Tibial artery (tissue), 4 donors: ENCODE results near the gene LY6G5B.

ENCODE experiments used
- DNase-seq, 2 donors: peaks; one replicate each; pipeline ENCODE4 v3.0.0-alpha.2; 2019
- H3K27ac ChIP-seq, 2 donors: fragments of 200-600 bp; sonication (generic) in 1 of 2; 1 replicate in 1 of 2; 2 replicates in 1 of 2; pipeline ENCODE4 v1.5.1; 2018 to 2019; ENCODE audit warnings: mild to moderate bottlenecking in 1 of 2
- H3K27me3 ChIP-seq, 2 donors: fragments of 200-600 bp; sonication (generic) in 1 of 2; one replicate each; pipeline versions ENCODE4 v1.5.1 to v1.6.0; 2016 to 2019
- H3K36me3 ChIP-seq, 3 donors: fragments of 200-600 bp; sonication (generic) in 2 of 3; one replicate each; pipeline ENCODE4 v1.5.1; 2016 to 2019; ENCODE audit warnings: mild to moderate bottlenecking in 2 of 3
- H3K4me1 ChIP-seq, 4 donors: fragments of 200-600 bp; sonication (generic) in 2 of 4; 1 replicate in 3 of 4; 2 replicates in 1 of 4; pipeline ENCODE4 v1.5.1; 2016 to 2019
- H3K4me3 ChIP-seq, 2 donors: fragments of 200-600 bp; sonication (generic) in 1 of 2; 1 replicate in 1 of 2; 2 replicates in 1 of 2; pipeline ENCODE4 v1.5.1; 2018 to 2019; ENCODE audit warnings: mild to moderate bottlenecking in 2 of 2
- H3K9me3 ChIP-seq, 3 donors: fragments of 200-600 bp; sonication (generic) in 1 of 3; one replicate each; pipeline ENCODE4 v1.5.1; 2016 to 2019
- intact Hi-C: fragments of 100-400 bp; cut with DNase I; formaldehyde crosslinking; loops from one replicate; pipeline ENCODE4 v1.15.0; 2023; ENCODE audit warnings: low total_unique reads
- TF ChIP-seq, protein P1 (sequence below), 2 experiments: fragments of 200-600 bp in 1 of 2; fragments of 450-650 bp in 1 of 2; IDR thresholded peaks; one replicate each; pipeline ENCODE4 v1.5.1; 2017 to 2019; ENCODE audit warnings: antibody characterized with exemption in 2 of 2, mild to moderate bottlenecking in 1 of 2, moderate library complexity in 1 of 2

The LY6G5B gene

DNA sequence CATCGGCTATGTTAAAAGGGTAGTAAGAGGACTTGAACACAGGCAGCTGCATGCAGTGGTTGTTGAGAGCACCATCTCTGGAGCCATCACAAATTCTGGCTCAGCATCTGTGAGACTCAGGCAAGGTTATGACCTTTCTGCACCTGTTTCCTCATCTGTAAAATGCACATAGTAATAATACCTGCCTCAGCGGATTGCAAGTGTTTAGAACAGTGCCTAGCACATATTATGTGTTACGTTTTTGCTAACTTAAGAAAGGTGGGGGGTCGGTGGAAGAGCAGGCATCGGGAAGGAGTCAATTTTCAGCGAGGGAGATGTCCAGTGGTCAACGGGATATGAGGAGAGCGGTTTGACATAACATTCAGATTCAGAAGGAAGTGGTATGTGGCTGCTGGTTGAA is 8.2 kb downstream of the LY6G5B start:
- no peak overlapping the region for H3K27ac ChIP-seq
- no peak overlapping the region for H3K4me3 ChIP-seq
- intact Hi-C loops: loop anchor here (5.0 kb wide), 1 partner anchor 154 kb away; no protein-coding TSS in a partner anchor
- TF ChIP-seq, protein P1, sequence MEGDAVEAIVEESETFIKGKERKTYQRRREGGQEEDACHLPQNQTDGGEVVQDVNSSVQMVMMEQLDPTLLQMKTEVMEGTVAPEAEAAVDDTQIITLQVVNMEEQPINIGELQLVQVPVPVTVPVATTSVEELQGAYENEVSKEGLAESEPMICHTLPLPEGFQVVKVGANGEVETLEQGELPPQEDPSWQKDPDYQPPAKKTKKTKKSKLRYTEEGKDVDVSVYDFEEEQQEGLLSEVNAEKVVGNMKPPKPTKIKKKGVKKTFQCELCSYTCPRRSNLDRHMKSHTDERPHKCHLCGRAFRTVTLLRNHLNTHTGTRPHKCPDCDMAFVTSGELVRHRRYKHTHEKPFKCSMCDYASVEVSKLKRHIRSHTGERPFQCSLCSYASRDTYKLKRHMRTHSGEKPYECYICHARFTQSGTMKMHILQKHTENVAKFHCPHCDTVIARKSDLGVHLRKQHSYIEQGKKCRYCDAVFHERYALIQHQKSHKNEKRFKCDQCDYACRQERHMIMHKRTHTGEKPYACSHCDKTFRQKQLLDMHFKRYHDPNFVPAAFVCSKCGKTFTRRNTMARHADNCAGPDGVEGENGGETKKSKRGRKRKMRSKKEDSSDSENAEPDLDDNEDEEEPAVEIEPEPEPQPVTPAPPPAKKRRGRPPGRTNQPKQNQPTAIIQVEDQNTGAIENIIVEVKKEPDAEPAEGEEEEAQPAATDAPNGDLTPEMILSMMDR (IDR thresholded peaks at IDR 0.05): no peak
- H3K27me3 ChIP-seq: no peaks in the 10 kb centered on the region
- H3K36me3 ChIP-seq: peaks cover 0 to 29% (median 5%) of the 10 kb centered on the region in 3 donors
- peaks cover 0 to 20% (median 12%) of the 10 kb centered on the region in 4 donors for H3K4me1 ChIP-seq
- no peak for DNase-seq
- H3K9me3 ChIP-seq: no peaks in the 10 kb centered on the region

DNA sequence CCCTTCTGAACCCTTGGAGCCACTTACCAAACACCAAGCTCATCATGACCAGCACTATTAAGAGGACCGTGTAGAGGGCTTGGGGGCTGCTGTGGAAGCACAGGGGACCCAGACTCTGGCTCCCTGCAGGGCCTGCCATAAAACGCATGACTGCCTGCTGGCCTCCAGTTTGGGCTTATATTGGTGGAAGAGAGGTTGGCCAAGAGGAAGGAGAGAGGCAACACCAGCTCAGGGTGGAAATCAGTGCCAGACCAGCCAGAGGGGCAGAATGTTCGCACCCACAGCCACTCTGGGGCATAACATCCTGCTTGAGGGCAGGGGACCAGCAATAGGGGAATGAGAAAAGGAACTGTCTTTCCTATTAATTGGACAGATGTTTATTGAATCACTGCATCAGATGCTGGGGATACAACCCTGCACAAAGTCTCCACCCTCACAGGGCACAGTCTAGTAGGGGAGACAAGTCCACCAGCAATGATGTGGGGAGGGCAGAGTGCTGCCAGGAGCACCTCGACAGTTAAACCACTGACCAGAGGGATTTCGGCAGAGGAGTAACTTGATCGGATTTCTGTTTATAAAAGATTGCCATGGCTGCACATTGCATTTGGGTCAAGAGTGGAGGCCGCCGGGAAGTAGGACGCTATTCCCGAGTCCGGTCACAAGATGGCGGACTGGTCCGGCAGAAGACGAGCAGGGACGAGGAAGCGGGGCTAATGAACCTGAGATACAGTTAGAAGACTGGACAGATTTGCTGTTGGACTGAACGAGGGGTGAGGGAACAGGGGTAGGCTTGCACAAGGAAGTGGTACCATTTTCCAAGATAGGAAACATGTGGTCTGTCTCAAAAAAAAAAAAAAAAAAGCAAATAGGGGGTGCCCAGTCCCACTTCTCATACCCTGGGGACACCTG is 10.7 kb downstream of the LY6G5B start, which contains the start of gene LY6G5C:
LY6G5C (minus strand) TSS at position 842 of the 909 bp plus-strand sequence; CDS start at position 148, 694 bp downstream.
- peak within 1 kb of the TSS; percentile 62 to 65 for H3K27ac ChIP-seq
- H3K36me3 ChIP-seq: peaks cover 0 to 23% (median 0%) of the 10 kb centered on the region in 3 donors
- no peaks in the 10 kb centered on the region for H3K27me3 ChIP-seq
- TF ChIP-seq, protein P1 (IDR thresholded peaks at IDR 0.05): peak; percentile 71 to 77
- peak; percentile 88 to 89 for DNase-seq
- intact Hi-C loops: no loop called here
- H3K4me1 ChIP-seq: peaks cover 0 to 23% (median 12%) of the 10 kb centered on the region in 4 donors
- no peaks in the 10 kb centered on the region for H3K9me3 ChIP-seq
- peak within 1 kb of the TSS; percentile 49 to 64 for H3K4me3 ChIP-seq

DNA sequence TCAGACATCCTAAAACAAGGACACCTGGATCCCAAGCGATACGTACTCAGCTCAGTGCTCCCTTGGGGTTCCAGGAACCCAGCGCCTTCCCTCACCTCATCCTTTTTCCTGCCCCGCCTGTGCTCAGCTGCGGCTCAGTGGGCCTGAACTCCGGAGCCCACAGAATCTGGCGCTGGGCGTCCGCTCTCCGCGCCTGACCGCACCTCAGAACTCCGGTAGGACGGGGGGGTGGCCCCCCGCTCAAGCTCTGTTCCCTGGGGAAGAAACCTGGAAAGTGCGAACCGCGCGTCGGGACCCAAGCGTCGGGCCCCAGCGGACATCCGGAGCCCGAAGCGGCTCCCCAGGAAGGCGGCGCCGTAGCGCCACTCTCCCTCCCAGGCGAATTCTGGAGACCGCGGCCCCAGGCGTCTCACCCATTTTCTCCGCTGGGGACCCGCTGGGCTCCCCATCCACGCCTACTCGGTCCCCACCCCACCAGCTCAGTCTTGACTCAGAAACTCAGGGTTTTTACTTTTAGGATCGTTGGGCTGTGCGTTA is 11.4 kb downstream of the LY6G5B start:
- TF ChIP-seq, protein P1 (IDR thresholded peaks at IDR 0.05): peak in 1 of 2 experiments; percentile 11
- intact Hi-C loops: no loop called here
- peak overlapping the region; percentile 62 to 65 for H3K27ac ChIP-seq

DNA sequence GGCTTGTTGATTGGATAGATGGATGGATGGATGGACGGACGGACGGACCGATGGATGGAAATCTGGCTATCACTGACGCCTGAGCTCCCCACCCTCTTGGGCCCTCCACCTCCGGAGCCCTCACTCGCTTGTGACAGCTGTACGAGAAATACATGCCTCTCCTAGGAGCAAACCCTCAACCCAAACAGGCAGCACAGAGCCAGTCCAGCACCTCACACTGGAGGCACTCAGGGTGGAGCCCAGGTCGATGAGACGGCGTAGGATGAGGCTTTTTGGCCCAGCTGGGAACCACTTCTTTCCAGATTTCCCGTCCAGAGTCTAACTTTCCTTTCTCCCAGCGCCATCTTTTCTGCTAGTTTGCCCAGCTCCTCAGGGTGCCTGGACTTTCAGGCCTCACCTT is 13.8 kb downstream of the LY6G5B start:
- DNase-seq: no peak
- H3K4me1 ChIP-seq: peaks cover 0 to 23% (median 12%) of the 10 kb centered on the region in 4 donors
- H3K4me3 ChIP-seq: no peak overlapping the region
- H3K27me3 ChIP-seq: no peaks in the 10 kb centered on the region
- H3K9me3 ChIP-seq: no peaks in the 10 kb centered on the region
- TF ChIP-seq, protein P1 (IDR thresholded peaks at IDR 0.05): no peak
- intact Hi-C loops: no loop called here
- H3K36me3 ChIP-seq: peaks cover 20 to 46% (median 22%) of the 10 kb centered on the region in 3 donors
- no peak overlapping the region for H3K27ac ChIP-seq

More for the DNA sequence above, 11.4 kb downstream of the LY6G5B start:
- H3K36me3 ChIP-seq: peaks cover 0 to 23% (median 3%) of the 10 kb centered on the region in 3 donors
- H3K27me3 ChIP-seq: no peaks in the 10 kb centered on the region
- peak overlapping the region; percentile 49 to 64 for H3K4me3 ChIP-seq
- no peaks in the 10 kb centered on the region for H3K9me3 ChIP-seq
- peak in 1 of 2 donors; percentile 76 for DNase-seq
- peaks cover 0 to 23% (median 12%) of the 10 kb centered on the region in 4 donors for H3K4me1 ChIP-seq

DNA sequence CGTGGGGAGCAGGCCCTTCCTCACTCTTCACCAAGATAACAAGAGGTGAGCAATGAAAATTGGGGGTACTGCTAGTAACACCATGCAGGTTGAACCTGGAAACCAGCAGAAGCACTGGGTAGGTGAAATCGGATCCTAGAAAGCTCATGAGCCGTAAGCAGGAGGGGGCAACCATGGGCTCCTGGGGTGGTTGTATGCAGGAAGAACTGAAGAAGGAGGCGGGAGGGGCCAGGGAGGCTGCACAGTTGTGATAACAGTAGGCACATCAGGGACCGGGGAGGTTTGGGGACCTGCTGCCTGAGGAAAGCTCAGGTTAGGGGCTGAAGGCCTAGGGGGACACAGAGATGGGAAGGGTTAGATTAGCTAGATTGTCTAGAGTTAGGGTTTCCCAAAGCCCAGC is 16.7 kb downstream of the LY6G5B start:
- no peak for DNase-seq
- H3K27me3 ChIP-seq: no peaks in the 10 kb centered on the region
- H3K9me3 ChIP-seq: no peaks in the 10 kb centered on the region
- H3K27ac ChIP-seq: no peak overlapping the region
- H3K4me3 ChIP-seq: no peak overlapping the region
- TF ChIP-seq, protein P1 (IDR thresholded peaks at IDR 0.05): no peak
- peaks cover 49 to 75% (median 50%) of the 10 kb centered on the region in 3 donors for H3K36me3 ChIP-seq
- intact Hi-C loops: no loop called here
- peaks cover 0 to 12% (median under 1%) of the 10 kb centered on the region in 4 donors for H3K4me1 ChIP-seq
